Activated CD8-positive, alpha-beta memory T cell treated with anti-CD3 and anti-CD28 coated beads, Interleukin-2, amount 50 U/mL, for 1 hour (primary cell): ENCODE measurements around the gene ZNF474.
"Not testable (repeated sequence)": the region's sequence is repeated elsewhere in the genome, so short reads cannot be mapped to it uniquely, and the experiment has no call there.

Source experiments
- DNase-seq: peaks from one replicate; pipeline ENCODE4 v3.0.0-alpha.2; 2020; ENCODE audit errors: extremely low read depth

Gene ZNF474

DNA sequence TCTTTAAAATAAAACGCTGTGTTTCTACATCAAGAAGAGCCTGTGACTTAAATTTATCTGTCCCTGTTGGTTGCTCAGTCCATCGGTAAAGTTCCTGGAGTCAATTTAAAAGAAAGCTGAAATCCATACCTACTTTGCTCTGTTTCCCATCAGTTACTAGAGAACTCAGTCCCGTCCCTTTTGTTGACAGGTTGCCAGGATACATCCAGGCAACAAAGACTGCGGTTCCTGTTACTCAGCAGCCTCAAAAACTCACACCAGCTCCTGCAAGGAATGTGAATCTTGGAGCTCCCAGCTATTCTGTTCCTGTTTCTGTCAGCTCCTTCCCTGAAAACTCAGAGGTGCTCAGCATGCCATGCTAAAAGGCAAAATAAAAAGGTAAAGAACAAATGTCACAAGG, at the start of gene ZNF474:
ZNF474 (plus strand) TSS at position 241 of the 400 bp plus-strand sequence. CDS start 22,445 bp downstream, outside the sequence.
- DNase-seq = no peak

DNA sequence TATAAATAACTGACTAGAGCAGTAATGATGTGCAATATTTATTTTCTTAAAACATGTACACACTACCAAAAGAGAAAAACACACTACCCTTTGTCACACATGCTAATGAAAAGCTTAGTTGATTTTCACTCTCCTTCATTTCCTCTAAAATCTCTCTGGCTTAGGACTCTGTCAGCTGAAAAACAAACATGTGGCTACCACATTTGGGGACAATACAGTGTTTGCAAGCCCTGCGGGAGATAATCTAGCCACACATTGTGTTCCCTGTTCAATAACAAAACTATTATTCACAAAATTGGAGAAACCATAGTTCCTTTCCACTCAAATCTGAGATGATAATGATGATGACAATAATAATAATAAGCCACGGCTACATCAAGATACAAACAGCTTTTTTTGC, 47.8 kb upstream of the ZNF474 start:
- no peak for DNase-seq

DNA sequence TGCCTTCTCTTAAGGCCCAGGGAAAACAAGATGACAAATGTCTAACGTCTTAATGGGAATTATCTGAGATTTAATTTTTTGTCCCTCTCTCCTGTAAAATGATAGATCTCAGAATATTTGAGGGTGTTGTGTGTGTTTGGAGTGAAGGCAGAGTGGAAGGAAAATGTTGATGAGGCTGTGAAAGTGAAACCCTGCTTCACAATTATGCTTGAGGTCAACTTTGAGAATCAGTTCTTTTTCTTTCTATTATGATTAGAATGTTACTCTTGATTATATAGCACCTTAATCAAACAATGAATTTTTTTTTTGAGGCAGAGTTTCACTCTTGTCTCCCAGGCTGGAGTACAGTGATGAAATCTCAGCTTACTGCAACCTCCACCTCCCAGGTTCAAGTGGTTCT, 45.8 kb upstream of the ZNF474 start:
- DNase-seq = no peak

DNA sequence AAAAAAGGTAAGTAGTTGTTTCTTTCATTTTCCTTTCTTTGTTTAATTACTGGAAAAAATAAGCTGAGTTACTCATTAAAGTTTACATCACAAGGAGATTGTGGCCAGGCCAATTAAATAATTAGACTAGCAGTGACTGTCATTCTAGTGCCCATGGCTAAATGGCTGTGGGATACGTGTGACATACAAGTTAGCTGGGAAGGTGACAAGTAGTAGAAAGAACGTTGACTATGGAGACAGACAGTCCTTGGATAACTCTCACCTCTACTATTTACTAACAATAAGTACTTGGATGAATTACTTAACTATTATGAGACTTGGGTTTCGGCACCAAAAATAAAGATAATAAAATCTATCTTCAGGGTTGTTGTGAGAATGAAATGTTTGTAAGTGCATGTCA, 44.3 kb upstream of the ZNF474 start:
- no peak for DNase-seq

DNA sequence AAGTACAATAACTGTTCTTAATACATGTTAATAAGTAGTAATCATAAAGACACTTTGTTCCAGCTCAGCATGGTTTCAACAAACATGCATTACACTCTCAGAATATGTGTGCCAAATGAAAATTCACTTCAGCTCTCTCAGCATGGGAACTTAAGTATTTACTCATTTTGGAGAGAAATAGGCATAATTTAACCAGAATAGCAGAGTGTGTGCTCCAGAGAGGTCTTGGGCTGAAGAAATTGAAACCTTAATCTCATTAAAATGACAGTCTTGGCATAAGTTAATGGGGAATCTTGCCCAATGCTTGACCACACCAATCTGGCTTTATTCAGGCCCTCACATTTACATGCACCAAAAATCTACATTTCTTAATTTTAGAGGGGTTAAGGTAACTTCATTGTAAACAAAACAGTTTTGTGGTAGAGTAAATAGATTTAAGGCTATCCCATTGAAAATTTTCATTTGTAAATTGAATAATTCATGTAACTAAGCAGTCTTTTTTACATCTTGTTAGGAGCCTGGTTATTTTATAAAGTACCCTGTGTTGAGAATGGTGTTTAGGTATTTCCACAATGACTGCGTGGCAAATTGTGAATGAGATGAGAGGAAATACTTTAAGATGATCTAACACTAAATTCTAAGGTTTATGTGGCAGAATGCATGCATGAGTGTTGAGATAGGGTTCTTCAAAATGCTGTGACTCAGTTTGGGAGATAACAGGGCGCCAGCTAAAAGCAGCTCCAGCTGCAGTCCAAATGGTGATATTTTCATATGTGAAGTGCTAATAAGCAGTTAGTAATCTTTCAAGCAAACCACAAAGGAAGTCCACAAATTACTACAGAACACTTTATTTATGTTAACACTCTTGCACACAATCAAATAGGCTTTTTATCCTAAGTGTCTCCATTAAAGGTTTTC, 40.0 kb upstream of the ZNF474 start:
- no peak for DNase-seq

DNA sequence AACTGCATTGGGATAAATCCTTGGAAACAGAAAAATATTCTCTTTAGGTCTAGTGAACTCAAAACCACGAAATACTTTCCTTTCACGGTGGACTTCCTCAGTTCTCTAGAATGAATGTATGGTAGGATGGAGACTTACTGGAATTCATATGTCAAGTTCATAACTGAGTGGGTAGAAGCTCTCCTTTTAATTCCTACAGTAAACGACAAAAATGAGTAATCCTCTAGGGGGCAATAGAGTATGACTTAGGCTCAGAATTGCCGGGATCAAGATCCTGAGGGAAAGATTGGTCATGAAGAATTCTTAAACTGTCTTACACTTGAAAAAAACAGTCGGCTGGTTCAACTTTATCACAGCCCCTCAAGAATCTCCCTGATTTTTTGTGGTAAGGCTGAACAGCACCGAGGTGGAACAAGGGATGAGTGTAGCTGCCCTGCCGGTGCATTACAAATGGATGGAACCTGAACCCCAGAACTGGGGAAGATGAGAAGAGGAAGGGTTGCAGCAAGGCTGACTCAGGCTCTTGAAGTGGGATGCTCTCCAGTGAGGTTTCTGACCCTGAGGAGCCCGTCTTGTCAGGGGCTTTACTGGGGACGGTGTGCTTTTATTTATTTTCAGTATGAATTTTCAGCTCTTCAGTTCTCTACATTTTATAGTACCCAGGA, 37.3 kb upstream of the ZNF474 start:
- no peak for DNase-seq

DNA sequence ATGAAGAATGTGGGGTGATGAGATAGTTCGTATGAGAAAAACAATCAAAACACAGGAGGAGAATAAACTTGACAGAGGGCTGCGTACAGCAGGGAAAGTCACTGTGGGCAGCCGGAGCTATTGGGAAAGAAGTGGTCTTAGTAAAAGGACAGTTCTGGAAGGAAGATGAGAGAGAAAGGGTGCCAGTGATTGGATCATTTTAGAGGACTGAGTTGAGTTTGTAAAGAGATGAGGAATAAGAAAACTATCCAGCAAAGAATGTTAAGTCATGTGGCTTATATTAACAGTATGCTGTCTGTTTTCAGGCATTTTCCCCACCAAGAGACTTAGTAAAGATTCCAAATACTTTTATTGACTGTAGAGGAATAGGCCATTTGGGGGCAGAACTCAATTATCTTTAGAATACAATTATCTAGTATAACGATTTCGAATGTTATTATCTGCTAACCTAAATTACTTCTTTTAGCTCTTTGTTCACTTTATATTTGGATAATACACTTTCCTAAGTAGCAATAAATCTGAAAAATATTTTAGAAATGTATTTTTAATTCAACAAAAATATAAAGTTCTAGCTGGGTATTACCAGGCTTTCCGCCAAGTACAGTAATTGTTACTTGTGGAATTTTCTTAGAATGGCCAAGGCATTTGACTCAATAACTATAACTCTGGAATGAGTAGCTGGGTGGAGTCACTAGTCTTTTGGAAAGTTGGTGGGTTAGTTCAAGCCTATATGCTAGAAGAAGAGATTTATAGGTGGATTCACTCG, 35.7 kb upstream of the ZNF474 start:
- DNase-seq = no peak

DNA sequence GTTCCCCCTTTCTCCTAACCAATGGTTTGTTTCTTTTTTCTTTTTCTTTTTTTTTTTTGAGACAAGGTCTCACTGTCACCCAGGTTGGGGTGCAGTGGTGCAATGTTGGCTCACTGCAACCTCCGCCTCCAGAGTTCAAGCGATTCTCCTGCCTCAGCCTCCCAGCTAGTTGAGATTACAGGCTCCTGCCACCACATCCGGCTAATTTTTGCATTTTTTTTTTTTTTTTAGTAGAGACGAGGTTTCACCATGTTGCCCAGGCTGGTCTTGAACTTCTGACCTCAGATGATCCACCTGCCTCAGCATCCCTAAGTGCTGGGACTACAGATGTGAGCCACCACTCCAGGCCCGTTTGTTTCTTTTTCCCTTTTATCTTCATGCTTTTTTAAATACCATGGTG, 35.1 kb upstream of the ZNF474 start:
- DNase-seq = not testable (repeated sequence)

DNA sequence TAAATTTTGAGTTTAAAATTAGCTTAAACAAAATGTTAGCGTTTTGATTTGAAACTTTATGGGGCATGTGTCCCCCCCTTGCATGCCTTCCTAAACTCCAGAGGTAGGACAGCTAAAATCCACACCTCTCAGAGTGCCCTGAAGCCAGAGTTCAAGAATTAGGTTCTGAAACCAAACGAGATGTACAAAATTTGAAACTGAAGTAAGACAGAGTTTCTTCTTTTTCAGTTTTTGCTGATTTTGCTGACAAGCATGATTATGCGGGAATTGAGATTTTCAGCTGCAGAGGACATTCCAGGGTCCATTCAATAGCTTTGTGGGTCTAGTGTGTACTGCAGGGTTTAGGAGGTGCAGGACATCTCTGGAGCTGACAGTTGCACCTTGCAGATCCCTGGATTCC, 34.2 kb upstream of the ZNF474 start:
- no peak for DNase-seq

DNA sequence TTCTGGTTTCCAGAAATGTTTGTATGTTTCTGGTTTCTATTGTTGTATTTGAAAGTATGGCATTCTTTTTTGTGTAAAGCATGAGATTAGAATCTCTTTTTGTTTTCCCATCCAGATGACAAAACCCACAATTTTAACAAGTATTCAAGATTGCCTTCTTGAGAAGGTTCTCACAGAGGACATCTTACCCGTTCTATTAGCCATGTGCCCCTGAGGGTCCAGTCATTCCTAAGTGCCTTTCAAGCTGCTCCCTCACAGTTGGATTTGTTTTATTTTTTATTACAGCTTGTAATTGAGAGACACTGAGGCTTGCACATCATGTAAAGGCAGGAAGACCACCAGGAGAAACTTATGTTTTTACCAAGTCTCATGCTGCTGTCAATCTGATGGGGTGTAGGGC, 32.0 kb upstream of the ZNF474 start:
- no peak for DNase-seq

DNA sequence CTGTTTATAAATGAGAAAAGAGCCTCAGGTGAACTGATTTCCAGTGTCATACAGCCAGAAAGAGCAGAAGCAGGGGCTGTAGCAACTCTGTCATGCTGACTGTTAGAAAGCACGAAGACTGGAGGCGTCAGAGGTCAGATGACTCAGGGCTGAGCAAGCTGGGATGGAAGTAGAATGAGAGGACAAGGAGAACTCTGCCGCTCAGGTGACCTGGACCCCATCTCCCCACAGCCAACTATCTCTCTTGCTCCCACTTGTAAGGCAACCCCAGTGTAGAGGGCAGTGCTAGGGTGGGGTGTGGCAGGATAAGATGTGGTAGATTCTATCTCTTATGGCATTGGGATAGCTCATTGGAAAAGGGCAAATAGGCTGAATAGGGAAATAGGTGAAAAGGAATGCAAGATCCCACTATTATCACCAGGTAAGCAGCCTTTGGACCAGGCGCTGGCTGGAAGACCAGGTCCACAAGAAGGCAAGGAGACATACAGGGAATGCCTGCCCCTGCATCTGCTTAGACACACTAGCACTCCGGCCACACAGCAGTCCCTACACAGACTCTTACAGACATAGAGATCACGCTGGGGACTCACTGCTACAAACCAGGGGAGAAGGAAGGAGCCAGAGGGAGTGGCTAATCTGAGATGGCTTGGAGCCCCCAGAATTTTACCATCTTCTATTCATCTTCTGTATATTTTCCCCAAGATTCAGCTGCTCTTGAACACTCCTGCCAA, 30.1 kb upstream of the ZNF474 start:
- DNase-seq = no peak

DNA sequence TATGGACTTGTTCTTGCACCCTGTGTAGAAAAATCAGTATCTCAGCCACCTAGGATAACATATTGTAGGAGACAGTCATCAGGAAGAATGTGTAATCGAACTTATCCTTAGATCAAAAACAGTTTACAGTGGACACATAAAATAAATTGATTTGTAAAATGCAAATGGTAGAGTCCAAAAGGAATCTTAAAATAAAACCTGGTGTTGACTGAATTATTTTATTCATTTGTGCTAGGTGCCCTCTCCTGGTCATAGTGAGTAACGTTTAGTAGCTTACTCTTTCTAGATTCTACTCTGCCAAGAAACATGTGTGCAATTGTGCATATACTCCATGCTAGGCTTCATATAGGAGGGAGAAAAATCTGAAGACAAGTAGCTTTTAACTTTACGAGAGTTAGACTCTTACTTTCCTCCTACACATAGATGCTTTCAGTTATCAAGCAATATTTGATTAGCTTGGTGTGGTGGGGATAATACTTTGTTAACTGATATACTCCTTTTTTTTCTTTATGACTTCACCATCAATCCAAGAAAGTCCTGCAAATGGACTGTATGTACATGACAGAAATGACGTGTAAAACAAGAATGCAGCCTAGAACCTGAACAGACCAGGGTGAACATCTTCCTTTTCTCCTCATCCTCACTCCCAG, 27.6 kb upstream of the ZNF474 start:
- no peak for DNase-seq

DNA sequence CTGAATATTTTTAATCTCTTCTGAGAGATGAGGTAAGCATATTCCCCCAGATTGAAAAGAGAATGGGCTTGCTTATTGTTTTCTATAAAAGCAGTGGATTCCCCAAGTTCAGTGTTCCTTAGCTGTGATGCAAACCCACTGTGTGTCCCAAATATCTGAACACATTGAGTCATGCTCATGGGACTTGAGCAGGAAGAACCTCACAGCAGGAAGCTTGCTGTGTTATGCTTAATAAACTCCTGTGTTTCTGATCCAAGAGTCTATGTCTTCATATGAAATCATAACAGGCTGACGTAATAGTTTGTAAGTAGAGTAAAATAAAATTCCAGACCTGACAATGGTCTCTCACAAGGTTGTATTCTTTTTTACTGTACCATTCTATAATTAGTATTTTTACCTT, 26.5 kb upstream of the ZNF474 start:
- DNase-seq = no peak

DNA sequence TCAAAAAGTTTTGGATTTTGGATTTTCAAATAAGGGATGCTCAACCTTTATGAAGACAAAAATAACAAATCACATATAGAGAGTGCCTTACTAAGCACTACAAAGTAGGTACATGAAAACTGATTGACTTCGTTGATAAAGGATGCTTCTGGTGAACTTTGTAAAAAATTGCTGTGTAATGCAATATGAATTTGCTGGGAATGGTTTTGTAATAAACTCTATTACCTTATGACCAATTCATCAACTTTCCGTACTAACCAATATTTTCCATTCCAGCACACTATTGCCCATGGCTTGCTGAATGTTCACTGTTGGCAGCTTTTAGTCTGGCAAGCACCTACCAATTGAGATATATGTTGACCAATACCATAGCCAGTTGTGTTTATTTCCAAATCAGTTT, 23.4 kb upstream of the ZNF474 start:
- DNase-seq = no peak

DNA sequence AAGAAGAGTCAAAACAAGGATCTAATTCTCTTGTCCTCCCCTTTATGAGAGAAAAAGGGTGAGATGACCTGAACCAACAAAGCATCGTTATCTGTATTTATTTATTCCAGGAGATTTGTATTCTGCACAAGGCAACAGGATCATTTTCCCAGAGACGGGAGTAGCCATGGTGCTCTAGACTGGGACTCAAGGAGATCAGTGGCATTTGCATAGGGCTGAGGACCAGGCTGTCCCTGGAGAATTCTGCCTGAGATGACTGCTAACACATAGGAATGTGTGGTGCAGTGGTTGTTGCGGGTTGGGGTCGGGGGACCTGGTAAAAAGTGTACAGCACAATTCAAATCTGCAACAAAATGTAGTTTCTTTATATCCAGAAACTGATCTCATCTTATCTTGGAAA, 22.3 kb upstream of the ZNF474 start:
- no peak for DNase-seq

DNA sequence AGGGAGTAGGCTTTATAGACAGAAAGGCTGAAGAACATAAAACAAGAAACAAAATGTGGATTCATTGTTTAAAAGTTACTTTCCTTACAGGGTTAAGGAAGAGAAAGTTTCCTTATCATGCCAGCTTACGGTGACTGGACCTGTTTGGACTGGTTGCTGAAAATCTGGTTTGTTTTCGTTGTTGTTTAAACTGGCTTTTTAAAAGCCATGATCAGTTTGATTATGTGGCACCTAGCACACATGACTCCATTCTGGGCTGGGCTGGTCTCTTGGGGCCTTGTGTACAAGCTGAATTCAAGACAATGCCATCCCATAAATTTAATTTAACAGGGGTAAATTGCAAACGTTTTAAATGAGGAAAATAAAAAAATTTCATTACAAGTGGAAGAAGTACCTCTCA, 18.4 kb upstream of the ZNF474 start:
- DNase-seq = no peak

DNA sequence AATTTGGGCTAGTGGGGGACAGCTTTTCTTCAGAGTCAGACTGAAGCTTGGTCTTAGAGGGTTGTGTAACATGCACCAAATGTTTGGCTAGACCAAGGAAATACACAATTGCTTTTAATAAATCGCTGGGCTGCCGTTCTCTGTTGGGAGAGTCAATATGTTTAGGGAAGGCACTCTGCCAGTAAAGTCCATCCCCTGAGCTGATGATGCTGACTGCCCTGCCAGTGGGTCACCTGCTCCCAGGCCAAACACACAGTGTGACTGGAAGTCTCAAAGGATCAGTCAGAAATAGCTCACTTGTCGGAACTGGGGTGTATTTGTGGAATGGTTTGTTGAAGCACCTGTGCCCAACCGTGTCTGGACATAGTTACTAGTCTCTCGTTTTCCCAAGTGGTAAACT, 17.9 kb upstream of the ZNF474 start:
- no peak for DNase-seq

DNA sequence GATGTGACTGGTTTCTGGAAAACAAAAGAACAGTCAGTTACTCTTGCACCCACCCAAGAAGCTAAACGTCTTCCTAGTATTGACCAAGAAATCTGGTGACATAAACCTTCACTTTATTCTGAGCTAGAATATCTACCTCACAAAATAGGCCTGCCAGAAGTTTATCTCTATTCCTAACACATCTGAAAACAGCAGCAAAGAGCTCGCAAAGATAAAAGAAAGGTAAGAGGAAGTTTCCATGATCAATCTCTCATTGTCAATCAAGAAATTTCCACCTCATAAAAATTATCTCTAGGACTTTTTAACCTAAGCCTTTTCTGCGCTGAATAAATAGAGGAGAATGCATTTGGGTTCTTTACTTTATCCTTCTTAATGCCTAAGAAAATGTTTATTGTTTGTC, 17.3 kb upstream of the ZNF474 start:
- DNase-seq = no peak

DNA sequence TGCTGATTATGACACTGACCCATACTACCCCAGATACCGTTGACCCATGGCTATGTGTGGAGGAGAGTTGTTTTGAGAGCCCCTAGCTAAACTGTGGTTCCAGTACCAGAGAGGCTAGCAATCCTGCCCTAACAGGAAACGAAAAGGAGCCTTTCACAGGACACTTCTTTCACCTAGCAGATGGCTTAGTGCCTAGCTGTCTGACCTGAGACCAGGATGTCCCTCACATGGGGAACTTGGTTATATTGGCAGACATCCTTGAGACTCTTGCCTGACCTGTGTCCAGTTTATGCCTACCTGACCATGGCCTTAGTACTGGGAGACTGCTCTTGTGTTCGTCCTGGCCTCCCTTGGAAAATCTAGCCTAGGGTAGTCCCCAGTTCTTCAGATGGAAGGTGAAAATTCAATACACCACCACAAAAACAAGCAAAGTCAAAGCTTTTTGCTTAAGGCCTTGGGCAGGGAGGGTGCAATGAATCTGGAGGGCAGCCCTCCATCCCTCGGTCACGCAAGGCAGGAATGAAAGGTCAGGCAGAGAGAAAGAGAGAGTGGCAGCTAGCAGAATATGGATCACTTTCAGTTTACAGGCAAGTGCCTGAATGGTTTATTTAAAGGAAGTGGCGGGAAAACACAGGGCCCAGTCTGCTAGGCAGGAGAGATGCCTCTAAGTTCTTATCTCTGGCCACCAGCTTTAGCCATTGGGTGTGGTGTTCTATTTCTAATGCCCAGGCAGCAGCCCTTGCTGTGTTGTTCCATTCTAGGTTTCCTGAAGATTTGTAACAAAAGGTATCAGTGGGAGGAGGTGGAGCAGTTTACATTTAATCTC, 16.4 kb upstream of the ZNF474 start:
- no peak for DNase-seq

DNA sequence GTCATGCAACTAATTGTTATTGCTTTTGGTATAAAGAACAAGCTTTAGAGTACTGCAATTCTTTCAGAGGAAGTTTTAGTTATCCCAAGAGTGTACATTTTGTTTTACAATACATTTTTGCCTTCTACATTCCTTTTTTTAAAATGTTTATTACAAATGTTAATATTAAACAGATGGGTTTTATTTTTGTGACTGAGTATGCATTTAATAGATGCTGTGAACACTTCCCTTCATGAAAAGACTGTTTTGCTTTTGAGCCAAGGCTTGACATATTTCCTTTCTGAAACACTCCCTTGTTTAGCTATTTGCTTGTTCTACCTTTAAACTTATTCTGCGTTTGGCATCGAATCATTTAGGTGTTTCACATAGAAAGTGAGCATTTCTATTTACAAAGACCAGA, 14.8 kb upstream of the ZNF474 start:
- DNase-seq = no peak
